Osteoblast (primary cell): Measurements from ENCODE around the gene ANKS1B. TPM values are rescaled to one million over a fixed set of nuclear protein-coding genes. Genes with fewer than 3 reads are reported as not detected.

Experiments used
- DNase-seq: peaks from one replicate; pipeline ENCODE4 v3.0.0; 2011; ENCODE audit warnings: low spot score, mixed read lengths; ENCODE audit not compliant: insufficient read length; ENCODE audit errors: missing footprints
- H2AFZ ChIP-seq: 2 replicates; pipeline ENCODE4 v1.6.0; 2011; ENCODE audit warnings: mild to moderate bottlenecking, low read length
- H3K27ac ChIP-seq: 2 replicates; pipeline ENCODE4 v1.5.1; 2011; ENCODE audit warnings: mild to moderate bottlenecking, low read depth, low read length, moderate library complexity
- H3K27me3 ChIP-seq: 2 replicates; pipeline ENCODE4 v1.6.0; 2012; ENCODE audit warnings: mild to moderate bottlenecking, control low read depth, inconsistent platforms, low read length, moderate library complexity; ENCODE audit not compliant: insufficient read depth
- H3K36me3 ChIP-seq: 2 replicates; pipeline ENCODE4 v1.5.1; 2011; ENCODE audit warnings: mild to moderate bottlenecking, low read length, control low read depth, moderate library complexity; ENCODE audit not compliant: insufficient read depth
- H3K4me1 ChIP-seq: 2 replicates; pipeline ENCODE4 v1.5.1; 2011; ENCODE audit warnings: mild to moderate bottlenecking, low read length, control low read depth, moderate library complexity; ENCODE audit not compliant: insufficient read depth
- H3K4me2 ChIP-seq: 2 replicates; pipeline ENCODE4 v1.6.0; 2011; ENCODE audit warnings: mild to moderate bottlenecking, low read length; ENCODE audit not compliant: insufficient read depth
- H3K4me3 ChIP-seq: fragments of 200-600 bp; sonication (generic); 3 replicates; pipeline ENCODE4 v1.5.1; 2012; ENCODE audit warnings: mild to moderate bottlenecking, low read length, inconsistent platforms; ENCODE audit not compliant: insufficient read depth
- H3K79me2 ChIP-seq: 2 replicates; pipeline ENCODE4 v1.6.0; 2012; ENCODE audit warnings: mild to moderate bottlenecking, low read length, control low read depth, inconsistent platforms; ENCODE audit not compliant: insufficient read depth
- H3K9me3 ChIP-seq: 2 replicates; pipeline ENCODE4 v1.5.1; 2011; ENCODE audit warnings: low read depth, low read length, control low read depth
- H4K20me1 ChIP-seq: 2 replicates; pipeline ENCODE4 v1.6.0; 2012; ENCODE audit warnings: mild to moderate bottlenecking, low read length, control low read depth; ENCODE audit not compliant: insufficient read depth
- CTCF ChIP-seq: IDR thresholded peaks from 2 replicates; pipeline ENCODE4 v1.5.1; 2011; ENCODE audit warnings: mild to moderate bottlenecking, low read depth, low read length, moderate library complexity; ENCODE audit errors: extremely low read depth
- total RNA-seq: library from RNA; depleted of rRNA; stranded (reverse); fragments of >200 nt; gene quantifications from 2 replicates; pipeline ENCODE4 v1.2.3, GENCODE V29; 2012

ANKS1B gene
- total RNA-seq, 1 donor = 2.2 TPM

- no peak for TF ChIP-seq CTCF
- DNase-seq = no peak
- Histone ChIP-seq H3K4me3 (no peak overlapping the region), H2AFZ (no peak overlapping the region), H3K36me3 (no peaks in the 10 kb centered on the region), H3K27me3 (no peaks in the 10 kb centered on the region), H3K9me3 (no peaks in the 10 kb centered on the region), H4K20me1 (no peaks in the 10 kb centered on the region), H3K4me1 (no peaks in the 10 kb centered on the region), H3K27ac (no peak overlapping the region), H3K4me2 (no peak overlapping the region), H3K79me2 (no peaks in the 10 kb centered on the region)
Measured at GRCh38 chr12:99137124-99137855, 847.4 kb downstream of the ANKS1B start.

GRCh38 chr12:99136516-99136915 lies 848.2 kb downstream of the ANKS1B start:
- H3K4me1 ChIP-seq = no peaks in the 10 kb centered on the region
- TF ChIP-seq CTCF = no peak
- no peak overlapping the region for H3K4me3 ChIP-seq
- no peaks in the 10 kb centered on the region for H3K36me3 ChIP-seq
- H3K27ac ChIP-seq = no peak overlapping the region
- no peak overlapping the region for H2AFZ ChIP-seq
- no peaks in the 10 kb centered on the region for H3K79me2 ChIP-seq
- DNase-seq = no peak
- no peak overlapping the region for H3K4me2 ChIP-seq
- no peaks in the 10 kb centered on the region for H4K20me1 ChIP-seq
- H3K9me3 ChIP-seq = no peaks in the 10 kb centered on the region
- no peaks in the 10 kb centered on the region for H3K27me3 ChIP-seq

GRCh38 chr12:99135376-99135775 lies 849.4 kb downstream of the ANKS1B start:
- Histone ChIP-seq H3K4me2 (no peak overlapping the region), H3K79me2 (no peaks in the 10 kb centered on the region), H3K36me3 (no peaks in the 10 kb centered on the region), H2AFZ (no peak overlapping the region), H3K9me3 (no peaks in the 10 kb centered on the region), H3K27me3 (no peaks in the 10 kb centered on the region), H3K4me3 (no peak overlapping the region), H4K20me1 (no peaks in the 10 kb centered on the region), H3K27ac (no peak overlapping the region), H3K4me1 (no peaks in the 10 kb centered on the region)
- no peak for DNase-seq
- no peak for TF ChIP-seq CTCF

GRCh38 chr12:99133401-99133800 lies 851.3 kb downstream of the ANKS1B start:
- H3K36me3 ChIP-seq = no peaks in the 10 kb centered on the region
- H2AFZ ChIP-seq = no peak overlapping the region
- no peak for DNase-seq
- H3K27me3 ChIP-seq = no peaks in the 10 kb centered on the region
- no peaks in the 10 kb centered on the region for H3K9me3 ChIP-seq
- H3K27ac ChIP-seq = no peak overlapping the region
- no peak for TF ChIP-seq CTCF
- no peaks in the 10 kb centered on the region for H4K20me1 ChIP-seq
- no peaks in the 10 kb centered on the region for H3K4me1 ChIP-seq
- H3K79me2 ChIP-seq = no peaks in the 10 kb centered on the region
- no peak overlapping the region for H3K4me2 ChIP-seq
- no peak overlapping the region for H3K4me3 ChIP-seq
